ENCODE results near the gene ATP2A2.

Gene ATP2A2

GRCh38 chr12:110262442-110263388 is 18.3 kb upstream of the ATP2A2 start:
- TF ChIP-seq CTCF (conservative IDR thresholded peaks at IDR 0.05) = no peak
- H3K27ac ChIP-seq = no peak overlapping the region

DNA sequence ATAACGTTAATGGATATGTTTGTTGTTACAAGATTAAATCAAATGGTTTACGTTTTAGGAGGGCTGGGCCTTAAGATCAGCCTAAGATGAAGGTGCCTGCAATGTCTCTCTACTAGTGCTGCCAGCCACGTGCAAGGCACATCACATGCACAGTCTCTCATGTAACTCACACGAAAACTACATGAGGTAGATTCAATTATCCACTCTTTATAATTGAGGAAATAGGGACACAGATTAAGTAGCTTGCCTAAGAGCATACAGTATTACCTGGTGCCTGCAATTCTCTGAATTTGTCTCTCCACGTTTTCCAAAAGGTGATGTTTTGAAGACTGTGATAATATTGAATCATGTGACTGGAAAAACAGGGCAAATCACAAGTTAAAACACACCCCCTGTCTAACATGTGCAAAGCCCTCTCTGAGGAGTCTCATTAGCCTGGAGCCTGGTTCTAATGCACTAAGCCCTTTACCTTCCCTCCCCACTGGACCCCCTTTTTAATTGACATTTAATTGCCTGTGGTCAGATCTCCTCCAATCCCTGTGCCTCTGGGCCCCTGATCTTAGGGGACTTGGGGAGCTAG is 14.6 kb upstream of the ATP2A2 start:
- TF ChIP-seq CTCF (conservative IDR thresholded peaks at IDR 0.05) = no peak
- H3K27ac ChIP-seq = no peak overlapping the region

DNA sequence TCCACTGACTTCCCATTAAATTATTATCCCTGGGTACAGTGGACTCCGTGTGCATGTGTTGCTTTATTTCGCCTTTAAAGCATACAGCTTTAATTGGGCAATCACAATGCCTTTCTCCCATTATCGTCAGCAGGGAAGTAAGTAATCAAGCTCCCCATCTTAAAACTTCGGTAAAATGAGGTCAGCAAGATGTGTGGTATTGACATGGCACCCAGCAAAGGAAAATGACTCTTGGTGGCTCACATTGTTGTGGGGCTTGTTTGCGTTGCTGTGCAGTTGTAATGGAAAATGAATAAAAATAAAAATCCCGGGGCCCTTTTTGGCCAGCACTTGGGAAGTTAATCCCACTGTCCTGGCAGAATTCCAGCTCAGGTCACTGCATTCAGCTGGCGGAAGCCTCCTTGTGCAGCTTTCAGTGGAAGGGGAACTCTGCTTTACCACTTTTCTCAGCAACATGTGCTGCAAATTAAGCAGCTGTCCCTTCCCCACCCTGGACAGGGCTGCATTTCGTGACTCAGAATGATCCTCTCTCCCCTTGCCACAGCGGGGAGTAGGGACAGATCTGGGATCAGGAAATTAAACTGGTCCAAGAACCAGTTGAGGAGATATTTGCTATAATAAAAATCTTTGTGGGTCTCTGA is 13.9 kb upstream of the ATP2A2 start:
- no peak for TF ChIP-seq CTCF (conservative IDR thresholded peaks at IDR 0.05)
- H3K27ac ChIP-seq = no peak overlapping the region; the same call in 1 of the 2 replicates

GRCh38 chr12:110269622-110270124 is 11.4 kb upstream of the ATP2A2 start:
- TF ChIP-seq CTCF (conservative IDR thresholded peaks at IDR 0.05) = no peak
- H3K27ac ChIP-seq = peak overlapping the region; percentile 76

DNA sequence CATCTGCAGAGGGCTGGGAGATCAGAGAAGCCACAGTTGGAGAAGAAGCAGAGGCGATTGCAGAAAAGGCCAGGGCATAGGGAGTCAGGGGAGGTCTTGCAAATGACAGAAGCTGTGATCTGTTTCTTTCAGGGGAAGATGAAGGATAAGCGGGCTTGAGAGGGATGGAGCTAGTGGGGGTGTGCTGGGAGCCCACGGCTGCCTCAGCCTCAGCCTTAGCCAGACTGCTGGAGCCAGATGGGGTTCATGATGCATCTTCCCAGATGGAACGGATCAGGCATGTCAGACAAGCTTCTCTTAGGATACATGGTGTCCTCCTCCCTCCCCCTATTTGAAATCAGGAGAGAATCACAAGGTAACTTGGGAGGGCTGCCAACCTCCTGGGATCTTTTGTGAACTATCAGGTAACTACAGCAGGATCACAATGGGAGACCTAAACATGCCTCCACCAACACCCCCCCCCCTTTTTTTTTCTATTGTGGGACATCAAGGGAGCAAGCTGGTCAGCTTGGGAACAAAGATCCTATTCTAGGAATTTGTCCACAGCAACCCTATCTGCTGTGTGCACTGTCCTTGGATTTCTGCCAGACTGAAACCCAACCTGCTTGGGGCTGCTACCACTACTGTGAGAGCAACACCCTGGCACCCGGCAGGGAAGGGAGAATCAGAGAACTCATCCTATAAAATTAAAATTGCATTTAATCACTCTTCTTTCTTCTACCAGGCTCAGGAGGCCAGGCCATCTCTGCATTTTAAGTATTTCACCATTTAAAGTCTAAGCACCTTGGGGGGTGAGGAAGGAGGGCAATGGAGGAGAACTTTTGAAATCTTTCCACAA is 10.7 kb upstream of the ATP2A2 start:
- H3K27ac ChIP-seq = peak overlapping the region; percentile 76
- TF ChIP-seq CTCF (conservative IDR thresholded peaks at IDR 0.05) = no peak

- TF ChIP-seq CTCF (conservative IDR thresholded peaks at IDR 0.05) = no peak
- H3K27ac ChIP-seq = peak overlapping the region; percentile 76
Observed at GRCh38 chr12:110271015-110271414, 10.0 kb upstream of the ATP2A2 start.
